ENCODE data around the gene ENTPD6.

The ENTPD6 gene

DNA sequence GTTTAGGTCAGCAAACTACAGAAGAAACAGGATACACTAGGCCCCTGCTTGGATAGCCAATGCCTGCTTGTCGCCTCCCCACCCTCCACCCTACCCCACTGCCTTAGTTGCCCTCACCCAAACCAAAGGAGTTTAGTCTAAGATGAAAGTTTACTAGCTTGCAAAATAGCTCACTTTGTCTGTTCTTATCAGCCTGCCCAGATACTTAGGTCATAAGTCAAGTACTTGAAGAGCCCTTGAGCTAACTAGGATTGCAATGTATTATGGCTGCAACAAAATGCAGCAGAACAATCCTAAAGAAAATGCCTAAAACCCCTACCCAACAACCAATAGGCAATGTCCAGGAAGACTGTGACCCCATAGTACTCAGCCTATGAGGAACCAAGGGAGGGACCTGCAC, 7.3 kb upstream of the ENTPD6 start:
- no peak for DNase-seq

DNA sequence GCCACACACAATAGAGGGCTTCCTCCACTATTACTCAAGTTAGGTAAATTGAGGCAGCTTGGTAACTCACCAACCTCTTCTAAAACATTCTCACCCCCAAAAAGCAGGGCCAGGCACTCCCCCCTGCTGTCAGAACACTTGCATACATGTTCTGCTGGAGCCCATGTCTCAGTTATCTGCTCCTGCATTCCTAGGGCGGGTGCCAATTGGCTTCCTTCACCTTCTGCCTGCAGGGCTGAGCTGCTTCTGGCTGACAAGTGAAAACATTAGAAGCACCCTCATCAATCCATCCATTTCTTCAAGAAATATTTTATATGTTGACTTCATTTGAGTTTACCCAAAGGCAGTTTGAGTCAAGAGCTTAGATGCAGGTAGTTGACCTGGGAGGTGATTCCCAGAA, 4.5 kb upstream of the ENTPD6 start:
- DNase-seq: no peak

DNA sequence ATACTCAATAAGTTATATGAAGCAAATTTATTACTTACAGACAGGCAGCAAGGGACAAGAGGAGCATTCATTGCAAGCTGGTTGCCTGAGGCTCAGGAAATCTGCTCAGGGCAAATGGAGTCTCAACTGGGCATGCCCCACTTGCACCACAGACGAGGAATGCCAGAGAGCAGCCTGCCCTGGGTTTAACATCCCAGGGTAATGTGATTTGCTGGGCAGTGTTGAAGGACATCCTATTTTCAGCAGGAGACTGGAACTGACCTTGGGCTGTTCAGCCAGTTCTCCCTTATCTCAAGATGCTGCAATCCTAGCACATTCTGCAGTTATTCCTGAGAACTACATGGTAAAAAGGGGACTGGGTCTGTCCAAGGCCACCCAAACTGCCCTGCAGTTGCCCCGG, 3.8 kb upstream of the ENTPD6 start:
- DNase-seq: no peak

DNA sequence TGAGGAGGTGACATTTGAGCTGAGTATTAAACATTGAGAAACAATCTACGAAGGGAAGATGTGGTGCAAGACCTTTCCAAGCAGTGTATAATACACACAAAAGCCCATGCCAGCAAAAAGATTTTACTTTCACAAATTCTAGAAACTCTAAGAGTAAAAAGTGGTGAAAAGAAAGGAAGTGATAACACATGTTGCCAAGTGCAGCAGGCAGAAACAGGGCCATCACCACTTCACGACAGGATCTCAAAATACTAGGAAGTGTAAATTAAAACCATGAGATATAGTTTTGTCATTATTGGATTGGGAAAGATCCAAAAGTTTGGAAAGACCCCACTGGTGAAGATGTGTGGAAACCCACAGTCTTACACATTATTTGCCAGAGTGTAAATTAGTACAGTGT, 1.7 kb upstream of the ENTPD6 start:
- no peak for DNase-seq

DNA sequence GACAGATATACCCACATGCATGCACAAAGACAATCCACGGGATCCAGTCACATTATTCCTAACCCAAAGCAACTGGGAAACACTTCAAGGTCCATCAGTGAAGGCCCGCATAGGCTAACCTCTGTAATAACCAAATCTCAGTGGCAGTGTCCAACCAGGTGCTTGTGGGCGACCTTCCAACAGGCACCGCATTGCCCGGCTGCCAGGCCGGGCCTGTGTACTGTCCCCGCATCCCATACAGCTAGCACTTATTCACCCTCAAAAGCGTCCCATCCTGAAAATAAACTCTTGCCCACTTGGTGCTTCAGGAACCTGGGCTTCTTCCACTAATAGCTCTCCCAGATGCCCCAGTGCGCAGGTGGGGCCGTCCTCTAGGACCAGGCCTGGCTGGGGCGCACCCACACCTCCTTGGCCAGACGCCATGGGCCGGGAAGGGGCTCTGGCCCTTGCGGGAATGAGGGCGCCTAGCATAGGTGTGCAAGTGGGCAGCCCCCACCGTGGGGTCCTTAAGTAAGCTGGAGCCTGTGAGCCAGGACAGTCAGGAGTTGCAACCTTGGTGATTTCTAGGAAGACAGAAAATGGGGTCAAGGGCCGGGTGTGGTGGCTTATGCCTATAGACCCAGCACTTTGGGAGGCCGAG, 1.1 kb upstream of the ENTPD6 start:
- DNase-seq: no peak

DNA sequence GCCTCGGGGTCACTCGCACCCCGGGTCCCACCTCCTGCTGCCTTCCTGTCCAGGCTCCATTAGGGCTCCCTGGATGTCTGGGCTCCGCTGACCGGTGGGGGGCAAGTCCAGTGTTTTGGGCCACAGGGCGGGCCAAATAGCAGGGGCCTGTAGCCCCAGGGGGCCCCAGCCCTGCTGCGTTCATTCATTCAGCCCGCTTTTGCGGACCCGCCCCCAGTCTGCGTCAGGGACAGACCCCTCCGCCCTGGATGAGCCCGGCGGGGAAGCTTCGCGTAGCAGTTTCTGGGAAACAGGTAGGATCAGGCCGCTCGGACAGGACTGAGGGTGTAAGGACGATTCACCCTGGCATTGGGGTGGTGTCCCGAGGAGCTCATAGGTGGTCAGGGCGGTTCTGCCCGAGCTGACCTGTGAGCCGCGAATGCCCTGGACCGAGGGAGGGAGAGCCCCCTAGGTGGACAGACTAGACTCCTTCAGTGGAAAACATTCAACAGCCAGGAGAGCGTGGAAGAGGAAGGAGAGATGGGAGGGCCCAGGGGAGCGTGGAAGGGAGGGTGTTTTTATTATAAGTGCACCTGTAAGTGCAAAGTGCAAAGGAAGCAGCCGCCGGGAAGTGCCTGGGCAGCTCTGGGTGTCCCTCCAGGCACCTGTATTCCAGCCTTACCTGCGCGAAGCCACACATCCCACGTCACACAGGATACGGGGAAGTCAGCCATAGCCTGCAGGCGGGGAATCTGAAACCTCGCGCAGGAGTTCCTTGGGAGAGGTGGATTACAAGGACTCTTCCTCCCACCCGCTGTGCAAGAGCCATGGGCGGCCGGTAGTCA, 662 bp downstream of the ENTPD6 start:
- DNase-seq: peak; percentile 77

DNA sequence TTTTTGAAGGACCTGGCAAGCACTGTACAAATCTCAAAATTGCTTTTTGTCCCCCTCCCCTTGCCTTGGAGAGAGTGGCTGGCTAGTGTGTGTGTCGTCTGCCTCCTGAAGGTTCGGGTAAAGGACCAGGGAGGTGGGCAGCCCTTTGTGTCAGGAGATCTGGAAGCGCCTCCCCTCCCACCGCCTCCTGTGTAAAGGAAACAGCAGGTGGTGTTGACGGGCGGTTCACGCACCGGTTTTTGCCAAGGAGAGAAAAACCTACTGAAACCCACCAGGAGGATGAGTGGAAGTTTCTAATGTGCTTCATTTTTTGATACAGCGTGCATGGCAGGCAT, 1.2 kb downstream of the ENTPD6 start:
- DNase-seq: peak; percentile 77

DNA sequence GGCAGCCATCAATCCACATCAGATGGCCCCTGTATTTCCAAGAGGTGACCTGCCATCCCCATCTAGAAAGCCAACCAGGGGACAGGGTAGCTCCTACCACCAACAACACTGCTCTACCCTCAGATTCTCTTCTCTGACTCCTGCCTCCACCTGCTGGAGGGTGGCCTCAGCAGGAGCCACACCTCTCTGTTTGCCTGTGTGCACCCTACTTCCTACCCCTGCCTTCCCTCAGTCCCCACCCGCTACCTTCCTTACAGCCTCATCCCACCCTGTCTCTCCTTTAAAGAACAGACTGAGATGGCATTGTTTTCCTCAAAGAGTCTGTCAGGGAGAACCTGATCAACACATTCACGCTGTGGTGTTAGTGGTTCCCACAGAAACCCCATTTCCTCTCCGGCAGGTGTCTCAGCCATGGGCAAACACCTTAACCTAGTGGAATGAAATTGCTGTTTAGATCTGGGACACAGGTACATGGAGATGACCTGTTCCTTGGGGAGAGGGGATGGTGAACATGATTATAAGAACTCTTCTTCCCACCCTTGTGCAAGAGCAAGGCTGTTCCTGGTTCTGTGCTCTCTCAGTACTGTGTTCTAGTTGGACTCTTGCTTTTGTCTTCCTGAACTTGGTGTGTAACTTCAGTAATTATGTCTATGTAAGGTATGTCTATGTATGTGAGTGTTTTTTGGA, 1.8 kb downstream of the ENTPD6 start:
- no peak for DNase-seq

DNA sequence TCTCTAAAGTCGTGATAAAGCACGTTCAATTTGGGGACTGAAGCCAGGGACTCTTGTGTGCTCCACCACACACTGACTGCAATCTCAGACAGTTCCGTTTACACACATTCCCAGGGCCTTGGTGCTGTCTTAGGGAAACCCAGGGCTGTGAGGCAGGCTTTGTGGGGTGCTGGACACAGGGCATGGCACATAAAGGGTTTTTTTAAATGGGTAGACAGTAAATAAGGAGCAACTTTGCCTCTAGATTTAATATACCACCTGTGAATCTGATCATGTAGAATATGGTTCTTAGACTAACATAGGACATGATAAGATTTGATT, 2.3 kb downstream of the ENTPD6 start:
- no peak for DNase-seq

DNA sequence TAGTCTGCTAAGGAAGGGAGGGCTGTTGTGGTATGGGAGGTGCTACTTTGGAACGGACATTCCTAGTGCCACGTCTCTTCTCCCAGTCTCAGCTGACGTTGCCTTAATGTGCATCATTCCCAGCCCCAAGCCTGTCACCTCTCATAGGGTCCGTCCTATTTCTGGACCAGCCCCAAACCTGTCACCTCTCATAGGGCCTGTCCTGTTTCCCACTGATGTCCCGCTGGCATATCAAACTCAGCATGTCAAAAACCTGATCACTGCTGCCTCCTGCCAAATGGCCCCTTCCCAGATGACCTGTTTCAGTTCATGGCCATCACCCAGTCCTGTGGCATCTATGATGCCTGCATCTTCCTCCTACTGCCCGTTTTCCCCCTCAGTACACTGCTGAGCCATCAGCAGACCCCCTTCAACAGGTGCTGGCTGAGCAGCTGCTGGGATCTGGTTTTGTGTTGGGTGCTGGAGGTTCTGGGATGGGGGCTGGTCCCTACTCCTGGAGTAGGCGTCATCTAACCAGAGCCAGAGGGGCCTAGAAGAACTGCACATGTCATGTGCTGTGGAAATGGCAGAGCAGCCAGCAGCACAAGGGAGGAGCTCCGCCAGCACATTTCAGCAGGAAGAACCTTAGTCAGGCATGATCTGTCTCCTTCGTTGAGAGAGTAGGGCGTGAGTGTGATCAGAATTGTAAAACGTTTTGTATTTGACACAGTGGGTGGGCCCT, 3.3 kb downstream of the ENTPD6 start:
- no peak for DNase-seq

DNA sequence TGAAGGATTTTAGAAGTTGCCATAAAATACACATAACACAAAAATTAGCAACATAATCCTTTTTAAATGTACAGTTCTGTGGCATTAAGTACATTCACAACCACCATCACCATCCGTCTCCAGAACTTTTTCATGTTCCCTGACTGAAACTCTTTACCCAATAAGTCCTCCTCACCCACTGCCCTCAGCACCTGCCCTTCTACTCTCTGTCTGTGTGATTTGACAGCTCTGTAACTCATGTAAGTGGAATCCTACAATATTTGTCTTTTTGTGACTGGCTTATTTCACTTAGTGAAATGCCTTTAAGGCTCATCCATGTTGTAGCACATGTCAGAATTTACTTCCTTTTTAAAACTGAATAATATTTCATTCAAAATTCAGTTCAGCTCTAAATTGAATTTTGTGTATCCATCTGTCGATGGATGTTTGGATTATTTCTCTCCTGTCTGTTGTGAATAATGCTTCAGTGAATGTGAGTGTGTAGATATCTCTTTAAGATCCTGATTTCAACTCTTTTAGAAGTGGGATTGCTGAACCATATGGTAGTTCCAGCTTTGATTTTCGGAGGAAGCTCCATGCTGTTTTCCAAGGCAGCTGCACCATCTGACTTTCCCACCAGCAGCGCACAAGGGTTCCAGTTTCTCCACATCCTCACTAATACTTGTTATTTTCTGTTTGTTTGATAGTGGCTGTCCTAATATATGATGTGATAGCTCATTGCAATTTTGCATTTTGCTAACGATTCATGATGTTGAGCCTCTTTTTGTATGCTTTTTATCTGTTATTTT, 4.2 kb downstream of the ENTPD6 start:
- DNase-seq: no peak

DNA sequence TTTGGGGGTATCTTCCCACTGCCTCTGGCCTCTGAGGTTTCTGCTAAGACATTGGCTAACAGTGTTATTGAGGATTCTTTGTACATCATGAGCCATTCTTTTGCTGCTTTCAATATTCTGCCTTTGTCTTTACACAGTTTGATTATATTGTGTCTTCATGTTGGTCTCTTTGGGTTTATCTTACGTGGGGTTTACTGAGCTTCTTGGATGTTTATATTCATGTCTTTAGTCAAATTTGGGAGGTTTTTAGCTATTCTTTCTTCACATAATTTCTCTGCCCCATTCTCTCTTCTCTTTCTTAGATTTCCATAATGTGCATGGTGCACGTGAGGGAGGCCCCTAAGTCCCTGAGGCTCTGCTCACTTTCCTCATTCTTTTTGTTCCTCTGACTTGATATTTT, 7.6 kb downstream of the ENTPD6 start:
- no peak for DNase-seq

DNA sequence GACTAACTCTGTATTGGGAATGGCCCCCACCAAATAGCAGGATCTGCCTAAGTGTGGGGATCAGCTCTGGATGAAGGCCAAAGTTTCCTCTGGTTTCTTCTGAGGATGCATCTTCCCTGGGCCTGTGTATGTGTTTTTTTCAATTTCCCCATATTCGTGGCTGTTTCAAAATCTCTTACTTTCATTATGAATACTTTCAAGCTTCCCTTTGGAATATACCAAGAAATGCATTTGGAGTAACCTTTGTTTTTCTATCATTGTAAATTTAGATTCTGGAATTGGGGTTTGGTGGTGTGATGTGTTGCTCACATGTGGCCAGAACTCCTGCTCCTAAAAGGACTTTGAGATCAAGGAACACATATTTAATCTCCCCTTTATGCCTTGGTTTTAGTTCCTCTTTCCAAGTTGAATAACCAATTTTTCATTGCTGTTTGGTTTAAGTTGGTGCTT, 8.4 kb downstream of the ENTPD6 start:
- no peak for DNase-seq

DNA sequence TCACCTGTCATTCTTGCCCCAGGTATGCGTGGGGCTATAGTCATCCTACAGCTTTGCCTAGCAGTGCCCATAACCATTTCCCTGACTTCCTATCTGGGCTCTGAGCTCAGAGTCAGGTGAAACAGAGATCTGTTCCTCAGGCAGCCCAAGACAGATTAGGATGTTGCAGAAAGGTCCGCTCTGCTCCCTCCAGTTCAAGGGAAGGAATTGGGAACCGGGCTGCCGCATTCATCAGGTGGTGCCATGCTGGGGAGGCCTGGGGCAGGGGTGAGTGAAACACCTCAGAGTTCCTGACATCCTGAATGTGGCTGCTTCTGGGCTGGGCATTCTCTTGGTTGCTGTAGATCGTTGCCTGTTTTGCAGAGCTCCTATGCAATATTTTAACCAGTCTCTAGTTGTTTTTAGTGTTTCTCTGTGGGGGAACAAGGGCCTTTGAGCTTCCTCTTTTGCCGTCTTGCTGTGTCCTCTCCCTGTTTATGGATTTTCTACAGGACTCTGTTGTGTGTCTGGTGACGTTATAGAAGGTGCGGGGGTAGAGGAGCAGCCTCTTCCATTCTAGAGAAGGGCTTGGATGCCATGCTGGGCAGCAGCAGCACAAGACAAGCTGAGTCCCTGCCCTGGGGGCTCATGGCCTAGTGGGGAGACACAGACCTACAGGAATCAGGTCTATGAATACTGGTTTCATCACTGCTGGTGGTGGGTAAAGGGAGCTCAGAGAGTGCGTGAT, 9.2 kb downstream of the ENTPD6 start:
- no peak for DNase-seq

DNA sequence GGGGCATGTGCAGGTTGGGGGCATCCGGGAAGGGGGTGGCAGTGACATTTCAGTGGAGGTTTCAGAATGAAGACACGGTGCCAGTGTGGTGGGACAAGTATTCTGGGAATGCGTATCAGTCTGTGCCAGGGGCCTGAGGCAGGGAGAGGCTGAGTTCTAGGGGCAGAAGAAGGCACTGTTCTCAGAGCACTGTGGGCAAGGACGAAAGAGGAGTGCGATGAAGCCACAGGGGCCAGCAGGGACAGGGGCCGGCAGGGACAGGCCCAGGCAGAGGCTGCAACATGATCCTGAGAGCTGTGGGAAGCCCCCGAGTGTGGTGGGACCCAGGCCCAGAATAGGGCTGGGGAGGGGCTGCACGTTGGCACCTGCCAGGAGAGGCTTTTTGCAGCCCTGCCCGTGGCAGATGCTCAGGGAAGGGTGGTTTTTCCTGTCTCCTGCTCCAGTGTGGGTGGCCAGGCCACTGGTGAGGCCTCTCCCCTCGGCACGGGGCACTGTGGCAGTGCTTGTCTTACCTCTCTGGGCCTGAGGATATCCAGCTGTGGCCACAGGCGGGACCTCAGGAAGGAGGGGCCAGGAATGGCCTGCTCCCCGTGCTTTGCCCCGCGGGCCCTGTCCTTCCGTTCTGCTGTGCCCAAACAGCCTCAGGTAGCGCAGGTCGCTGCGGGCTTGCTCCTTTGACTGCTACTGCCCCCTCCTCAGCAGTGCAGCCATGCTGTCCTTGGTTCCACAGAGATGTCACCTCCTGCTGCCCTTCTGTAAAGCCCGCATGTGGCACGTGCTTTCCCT, 10.0 kb downstream of the ENTPD6 start:
- DNase-seq: no peak

DNA sequence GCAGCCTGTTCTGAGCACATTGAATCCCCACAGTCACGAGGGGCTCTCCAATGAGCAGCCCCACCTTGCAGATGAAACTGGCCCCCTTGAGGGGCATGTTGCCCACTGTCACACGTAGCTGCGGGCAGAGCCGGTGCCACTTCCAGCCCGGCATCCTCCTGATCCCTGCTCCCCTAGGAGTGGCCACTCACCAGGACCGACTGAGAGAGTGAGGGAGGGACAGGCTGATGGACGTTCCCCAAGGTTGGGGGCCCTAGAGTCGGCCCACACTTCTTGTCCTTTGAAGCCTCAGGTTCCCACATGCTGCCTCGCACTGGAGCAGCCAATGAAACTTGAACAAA, 10.5 kb downstream of the ENTPD6 start:
- DNase-seq: no peak

DNA sequence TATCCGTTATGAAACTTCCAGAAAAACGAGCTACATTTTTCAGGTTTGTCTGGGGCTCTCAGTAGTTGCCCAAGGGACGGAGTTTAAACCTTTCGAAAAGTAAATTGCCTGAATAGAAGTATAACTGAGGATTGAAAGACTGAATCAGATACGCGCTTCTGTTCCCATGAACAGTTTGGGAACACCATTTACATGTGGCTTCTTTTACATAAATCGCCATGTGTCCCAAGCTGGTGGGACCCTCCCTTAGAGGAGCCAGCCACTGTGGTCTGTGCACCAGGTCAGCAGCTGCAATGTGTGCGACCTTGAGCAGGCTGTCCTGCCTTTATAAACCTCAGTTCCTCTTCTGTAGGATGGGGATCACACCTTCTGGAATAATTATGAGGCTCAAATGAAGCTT, 11.0 kb downstream of the ENTPD6 start:
- DNase-seq: no peak

DNA sequence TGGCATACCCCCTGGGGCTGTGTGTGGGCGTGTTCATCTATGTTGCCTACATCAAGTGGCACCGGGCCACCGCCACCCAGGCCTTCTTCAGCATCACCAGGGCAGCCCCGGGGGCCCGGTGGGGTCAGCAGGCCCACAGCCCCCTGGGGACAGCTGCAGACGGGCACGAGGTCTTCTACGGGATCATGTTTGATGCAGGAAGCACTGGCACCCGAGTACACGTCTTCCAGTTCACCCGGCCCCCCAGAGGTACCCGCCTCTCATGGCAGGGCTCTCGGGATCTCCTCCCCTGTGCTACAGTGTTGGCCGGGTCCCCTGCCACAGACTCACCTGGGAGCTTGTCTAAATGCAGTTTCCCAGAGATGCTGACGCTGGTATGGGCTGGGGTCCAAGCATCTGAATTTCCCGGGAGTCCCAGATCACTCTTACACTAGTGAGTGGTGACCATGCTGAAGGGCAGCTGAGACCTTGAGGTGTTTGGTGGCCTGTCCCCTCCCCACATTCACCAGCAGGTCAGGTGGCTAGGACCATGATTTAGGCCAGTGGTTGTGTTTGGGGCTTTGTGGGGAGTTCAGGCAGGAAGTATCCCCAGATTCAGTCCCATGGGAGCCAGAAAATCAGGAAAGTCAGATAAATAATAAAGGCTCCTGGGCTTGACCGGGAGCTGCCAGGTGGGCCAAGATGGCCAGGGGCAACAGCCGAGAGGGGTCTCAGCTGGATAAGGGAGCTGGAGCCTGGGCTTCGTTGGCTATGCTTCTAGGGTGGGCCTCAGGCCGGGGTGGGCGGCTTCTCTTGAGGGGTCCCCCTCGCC, 11.8 kb downstream of the ENTPD6 start:
- DNase-seq: no peak

DNA sequence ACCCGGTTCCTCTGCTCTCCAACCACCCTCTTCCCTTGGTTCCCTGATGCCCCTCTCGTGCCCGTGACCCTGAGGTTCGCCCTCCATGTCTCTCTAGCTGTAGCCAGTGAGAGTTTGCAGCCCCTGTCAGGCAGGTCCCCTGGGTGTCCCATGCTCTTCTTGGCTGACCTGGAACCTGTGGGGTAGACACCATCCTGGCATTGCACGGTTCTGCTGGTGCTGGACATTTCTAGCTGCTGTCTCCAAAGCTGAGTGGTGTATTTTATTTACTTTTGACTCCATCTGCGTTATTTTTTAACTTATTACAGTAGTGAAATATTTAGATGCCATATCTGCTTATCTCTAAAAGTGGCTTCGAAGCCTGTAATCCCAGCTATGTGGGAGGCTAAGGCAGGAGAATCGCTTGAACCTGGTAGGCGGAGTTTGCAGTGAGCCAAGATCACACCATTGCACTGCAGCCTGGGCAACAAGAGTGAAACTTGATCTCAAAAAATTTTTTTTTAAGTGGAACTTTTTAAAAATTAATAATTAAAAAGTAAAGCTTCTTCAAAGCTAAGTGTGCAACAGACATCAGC, 12.5 kb downstream of the ENTPD6 start:
- no peak for DNase-seq

DNA sequence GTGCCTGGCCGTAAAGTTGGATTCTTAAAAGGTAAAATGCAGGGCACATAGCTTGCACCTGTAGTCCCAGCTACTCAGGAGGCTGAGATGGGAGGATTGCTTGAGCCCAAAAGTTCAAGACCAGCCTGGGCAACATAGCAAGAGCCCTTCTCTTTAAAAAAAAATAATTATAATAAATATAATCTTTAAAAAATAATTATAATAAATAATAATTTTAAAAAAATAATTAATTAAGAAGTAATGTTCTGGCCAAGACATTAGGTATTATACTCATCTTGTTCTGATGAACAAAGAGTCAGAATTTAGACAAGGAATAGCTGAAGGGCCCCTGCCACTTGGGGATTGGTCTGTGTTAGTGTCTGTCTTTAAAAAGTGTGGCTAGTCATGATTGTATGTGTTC, 13.9 kb downstream of the ENTPD6 start:
- DNase-seq: no peak
